ENCODE results near the gene AXL. TPM values are rescaled to one million over a fixed set of nuclear protein-coding genes. Genes with fewer than 3 reads are reported as not detected.
"Not testable (repeated sequence)": the region's sequence is repeated elsewhere in the genome, so short reads cannot be mapped to it uniquely, and the experiment has no call there.

The AXL gene
- total RNA-seq, 1 donor from 2014 or later = 40.1 TPM

GRCh38 chr19:41206926-41207750 lies 11.9 kb upstream of the AXL start:
- peak; percentile 59 for DNase-seq (ENCODE audit: low spot score)

- no peak for DNase-seq (ENCODE audit: low spot score)
These were observed 4.9 kb upstream of the AXL start for GRCh38 chr19:41214161-41214560.

- no peak for DNase-seq (ENCODE audit: low spot score)
These were observed 1.3 kb upstream of the AXL start for GRCh38 chr19:41217741-41218140.

- no peak for DNase-seq (ENCODE audit: low spot score)
These were observed 791 bp upstream of the AXL start for GRCh38 chr19:41218249-41218614.

DNA sequence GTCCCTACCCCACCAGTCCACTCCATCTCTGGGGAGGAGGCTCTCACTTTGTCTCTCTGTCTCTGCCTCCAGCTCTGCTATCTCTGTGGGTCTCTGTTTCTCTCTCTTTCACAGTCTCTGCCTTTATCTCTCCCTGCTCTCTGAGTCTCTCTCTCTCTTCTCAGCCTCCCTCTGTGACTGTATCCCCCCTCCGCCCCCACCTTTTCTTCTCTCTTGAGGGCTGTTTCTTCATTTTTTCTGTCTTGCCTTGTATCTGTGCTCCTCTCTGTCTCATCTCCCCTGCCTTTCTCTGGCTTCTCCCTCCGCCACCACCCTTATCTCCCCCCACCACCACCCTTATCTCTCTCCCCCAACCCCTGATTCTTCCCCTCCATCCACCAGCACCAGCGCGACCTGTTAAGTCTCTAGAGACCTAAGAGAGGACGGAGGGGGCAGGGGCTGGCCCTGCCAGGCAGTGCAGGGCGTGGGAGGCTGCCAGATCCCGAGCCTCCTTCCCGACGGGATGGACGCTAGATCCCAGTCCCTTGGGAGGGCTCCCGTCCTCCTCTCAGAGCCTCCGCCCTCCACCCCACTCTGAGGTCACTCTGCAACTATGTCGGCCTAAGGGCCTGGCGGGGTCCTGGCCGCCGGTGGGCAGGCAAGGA lies 1.0 kb downstream of the AXL start:
- no peak for DNase-seq (ENCODE audit: low spot score)

- DNase-seq (ENCODE audit: low spot score) = no peak
These were observed 1.8 kb downstream of the AXL start for GRCh38 chr19:41220811-41221210.

DNA sequence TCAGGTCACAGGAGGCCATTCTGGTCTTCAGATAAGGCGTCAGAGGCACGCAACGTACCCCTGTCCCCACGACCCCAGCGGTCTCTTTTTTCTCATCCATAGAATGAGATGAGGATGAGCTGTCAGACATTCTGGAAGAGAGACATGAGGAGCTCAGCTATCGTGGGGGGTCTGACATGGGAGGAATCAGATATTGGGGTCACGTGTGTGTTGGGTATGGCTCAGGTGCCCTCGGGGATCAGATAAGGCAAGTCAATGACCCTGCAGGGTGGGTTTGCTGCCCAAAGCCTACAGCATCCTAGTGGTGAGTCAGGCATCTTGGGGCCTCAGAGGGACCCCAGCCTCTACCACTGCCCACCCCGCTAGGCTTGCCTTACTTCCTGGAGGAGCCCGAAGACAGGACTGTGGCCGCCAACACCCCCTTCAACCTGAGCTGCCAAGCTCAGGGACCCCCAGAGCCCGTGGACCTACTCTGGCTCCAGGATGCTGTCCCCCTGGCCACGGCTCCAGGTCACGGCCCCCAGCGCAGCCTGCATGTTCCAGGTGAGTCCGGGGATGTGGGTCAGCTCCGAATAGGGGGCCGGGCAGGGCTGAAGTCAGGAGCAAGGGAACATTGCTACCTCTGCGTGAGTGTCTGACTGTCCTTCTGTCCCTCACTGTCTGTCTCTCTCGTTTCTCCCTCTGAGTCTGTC lies 2.6 kb downstream of the AXL start:
- no peak for DNase-seq (ENCODE audit: low spot score)

- DNase-seq (ENCODE audit: low spot score) = no peak
These were observed 3.2 kb downstream of the AXL start for GRCh38 chr19:41222240-41222639.

GRCh38 chr19:41223431-41224234 lies 4.6 kb downstream of the AXL start:
- no peak for DNase-seq (ENCODE audit: low spot score)

DNA sequence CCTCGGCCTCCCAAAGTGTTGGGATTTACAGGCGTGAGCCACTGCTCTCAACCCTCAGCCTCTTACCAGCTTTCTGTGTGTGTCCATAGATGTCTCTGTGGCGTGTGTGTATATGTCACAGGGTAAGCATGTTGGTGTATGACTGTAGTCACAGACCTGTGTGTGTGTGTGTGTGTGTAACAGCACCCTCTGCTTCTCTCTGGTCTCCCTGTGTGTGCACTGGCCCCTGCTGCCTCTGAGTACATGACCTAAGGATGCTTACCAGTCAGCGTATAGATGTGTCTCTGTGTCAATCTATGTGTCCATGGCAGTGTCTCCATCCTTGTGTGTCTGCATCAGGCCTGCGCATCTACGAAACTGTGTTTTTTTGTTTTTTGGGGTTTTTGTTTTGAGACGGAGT lies 5.6 kb downstream of the AXL start:
- DNase-seq (ENCODE audit: low spot score) = no peak

GRCh38 chr19:41225238-41226052 lies 6.4 kb downstream of the AXL start:
- peak; percentile 60 for DNase-seq (ENCODE audit: low spot score)

DNA sequence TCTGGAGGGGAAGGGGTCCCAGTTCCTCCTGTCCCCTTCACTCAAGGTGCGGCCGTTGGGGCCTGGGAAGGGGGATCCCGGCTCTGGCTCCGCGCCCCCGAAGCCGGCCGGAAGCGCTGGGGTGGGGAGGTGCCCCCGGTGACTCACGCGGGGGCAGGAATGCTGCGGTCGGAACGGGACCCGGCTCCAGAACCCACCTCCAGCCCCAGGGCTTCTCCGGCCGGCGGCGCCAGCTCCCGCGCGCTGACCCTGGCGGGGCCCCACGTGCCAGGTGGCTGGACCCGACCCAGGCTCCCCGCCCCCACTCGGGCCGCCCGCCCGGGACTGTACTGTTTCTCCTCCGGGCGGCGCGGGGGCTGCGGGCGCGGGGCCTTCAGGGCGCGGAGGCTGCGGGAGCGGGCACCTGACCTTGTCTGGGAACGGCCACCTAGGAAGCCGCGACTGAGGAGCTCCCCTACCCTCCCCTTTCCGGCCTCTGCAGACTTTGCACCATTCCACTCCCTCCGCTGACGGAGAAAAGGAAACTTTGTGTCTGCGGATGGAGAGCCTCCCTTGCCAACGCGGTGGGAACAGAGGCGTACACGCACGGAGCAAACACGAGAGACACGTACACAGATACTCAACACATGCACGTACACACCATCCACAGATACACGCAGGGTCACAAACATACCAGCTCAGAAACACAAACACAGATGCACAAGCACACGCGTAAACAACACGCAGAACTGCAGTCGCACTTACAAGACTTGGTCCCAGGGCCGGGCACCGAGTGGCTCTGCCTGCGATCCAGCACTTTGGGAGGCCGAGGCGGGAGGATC lies 7.2 kb downstream of the AXL start:
- DNase-seq (ENCODE audit: low spot score) = peak; percentile 59

DNA sequence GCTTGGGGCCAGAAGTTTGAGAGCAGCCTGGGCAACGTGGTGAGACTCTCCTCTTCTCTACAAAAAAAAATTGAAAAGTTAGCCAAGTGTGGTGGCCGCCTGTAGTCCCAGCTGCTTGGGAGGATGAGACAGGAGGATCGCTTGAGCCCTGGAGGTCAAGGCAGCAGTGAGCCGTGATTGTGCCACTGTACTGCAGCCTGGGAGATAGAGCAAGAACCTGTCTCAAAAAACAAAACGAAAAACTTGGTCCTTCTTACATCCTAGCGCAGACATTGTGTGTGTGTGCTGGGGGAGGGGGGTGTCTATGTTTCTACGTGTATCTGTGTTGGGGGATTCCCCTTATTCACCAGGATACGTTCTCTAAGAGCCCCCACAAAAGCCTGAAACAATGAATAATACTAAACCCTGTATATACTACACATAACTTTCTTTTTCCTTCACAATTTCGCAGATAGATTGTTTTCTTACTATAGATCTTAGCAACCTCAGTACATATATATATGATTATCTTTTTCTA lies 7.9 kb downstream of the AXL start:
- no peak for DNase-seq (ENCODE audit: low spot score)

DNA sequence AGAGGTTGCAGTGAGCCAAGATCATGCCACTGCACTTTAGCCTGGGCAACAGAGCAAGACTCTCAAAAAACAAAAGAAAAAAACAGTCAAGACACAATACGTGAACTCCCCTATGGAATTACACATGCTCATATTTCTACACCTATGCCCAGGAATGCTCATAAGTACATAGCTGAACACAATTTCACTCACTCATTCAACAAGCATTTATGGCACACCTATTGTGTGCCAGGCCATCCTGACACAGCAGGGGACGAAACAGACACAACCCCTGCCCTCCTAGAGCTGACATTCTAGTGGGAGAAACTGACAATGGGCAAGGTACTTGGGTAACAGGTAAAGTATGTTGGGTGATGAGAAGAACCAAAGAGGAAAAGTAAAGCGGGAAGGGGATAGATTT lies 9.5 kb downstream of the AXL start:
- no peak for DNase-seq (ENCODE audit: low spot score)

GRCh38 chr19:41229338-41229737 lies 10.3 kb downstream of the AXL start:
- not testable (repeated sequence) for DNase-seq (ENCODE audit: low spot score)

- no peak for DNase-seq (ENCODE audit: low spot score)
These were observed 11.2 kb downstream of the AXL start for GRCh38 chr19:41230067-41230857.

DNA sequence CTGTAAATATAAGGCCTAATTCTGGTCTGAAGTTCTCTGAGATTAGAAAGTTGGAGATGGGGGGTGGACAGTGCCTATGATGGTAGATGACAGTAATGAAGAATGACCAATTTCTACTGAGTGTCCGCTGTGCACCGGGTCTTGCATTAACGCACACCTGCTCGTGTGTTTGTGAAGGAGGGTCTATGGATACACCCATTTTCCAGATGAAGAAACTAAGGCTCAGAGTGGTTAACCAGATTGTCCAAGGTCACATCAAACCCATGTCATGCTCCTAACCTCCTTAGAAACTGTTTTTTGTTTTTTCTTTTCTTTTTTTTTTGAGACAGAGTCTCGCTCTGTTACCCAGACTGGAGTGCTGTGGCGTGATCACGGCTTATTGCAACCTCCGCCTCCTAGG lies 13.7 kb downstream of the AXL start:
- no peak for DNase-seq (ENCODE audit: low spot score)

DNA sequence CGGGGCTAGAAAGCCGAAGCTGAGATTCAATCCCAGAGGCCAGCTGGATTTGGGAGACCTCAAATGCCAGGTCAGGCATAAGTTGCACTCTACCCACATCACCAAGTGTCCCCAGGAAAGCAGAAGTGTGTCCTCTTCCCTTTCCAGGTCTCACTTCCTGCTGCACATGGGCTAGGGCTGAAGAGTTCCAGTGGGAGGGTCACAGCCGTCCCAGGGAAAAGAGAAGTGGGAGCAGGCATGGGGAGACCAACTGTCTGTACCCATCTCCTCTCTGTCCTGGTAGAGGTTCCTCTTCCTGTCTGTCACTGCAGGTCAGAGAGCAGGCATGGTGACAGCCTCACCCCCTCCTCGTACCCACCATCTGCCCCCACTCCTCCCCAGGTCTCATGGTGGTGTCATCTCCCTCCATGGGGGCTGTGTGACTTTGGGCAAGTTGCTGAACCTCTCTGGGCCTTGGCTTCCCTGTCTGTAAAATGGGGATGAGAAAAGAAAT lies 14.8 kb downstream of the AXL start:
- no peak for DNase-seq (ENCODE audit: low spot score)

Measured in ureter (tissue), 1 donor.